H9 (cell line): ENCODE data around the gene RPL29. TPM values are rescaled to one million over a fixed set of nuclear protein-coding genes. Genes with fewer than 3 reads are reported as not detected.

ENCODE experiments used
- DNase-seq: peaks from one replicate; pipeline ENCODE4 v3.0.0-alpha.2; 2017
- H2AFZ ChIP-seq: one replicate; pipeline ENCODE4 v1.6.1; 2013; ENCODE audit warnings: mild to moderate bottlenecking, low read length, control low read depth, moderate library complexity
- H2AK5ac ChIP-seq: 2 replicates; pipeline ENCODE4 v1.6.1; 2013; ENCODE audit warnings: low read length, control low read depth, mixed read lengths; ENCODE audit not compliant: insufficient read length
- H2BK120ac ChIP-seq: one replicate; pipeline ENCODE4 v1.6.1; 2013; ENCODE audit warnings: low read depth, mild to moderate bottlenecking, low read length, control low read depth, inconsistent platforms; ENCODE audit not compliant: poor library complexity, severe bottlenecking
- H2BK12ac ChIP-seq: 2 replicates; pipeline ENCODE4 v1.6.1; 2013; ENCODE audit warnings: low read length, control low read depth, mixed read lengths, low read depth; ENCODE audit not compliant: insufficient read length
- H2BK15ac ChIP-seq: 2 replicates; pipeline ENCODE4 v1.6.1; 2013; ENCODE audit warnings: low read depth, low read length, control low read depth
- H2BK20ac ChIP-seq: one replicate; pipeline ENCODE4 v1.6.1; 2013; ENCODE audit warnings: low read depth, mild to moderate bottlenecking, low read length, control low read depth, inconsistent platforms; ENCODE audit not compliant: poor library complexity, severe bottlenecking
- H2BK5ac ChIP-seq: 2 replicates; pipeline ENCODE4 v1.6.1; 2013; ENCODE audit warnings: low read length, control low read depth, mixed read lengths; ENCODE audit not compliant: insufficient read length
- H3K14ac ChIP-seq: 2 replicates; pipeline ENCODE4 v1.6.1; 2013; ENCODE audit warnings: low read length, control low read depth; ENCODE audit not compliant: insufficient read depth
- H3K18ac ChIP-seq: 2 replicates; pipeline ENCODE4 v1.6.1; 2013; ENCODE audit warnings: low read depth, mild to moderate bottlenecking, mixed read lengths, low read length, control low read depth; ENCODE audit not compliant: insufficient read length
- H3K23ac ChIP-seq: 2 replicates; pipeline ENCODE4 v1.6.1; 2013; ENCODE audit warnings: low read length, control low read depth, mixed read lengths, low read depth; ENCODE audit not compliant: insufficient read length
- H3K23me2 ChIP-seq: 2 replicates; pipeline ENCODE4 v1.6.1; 2013; ENCODE audit warnings: low read depth, mild to moderate bottlenecking, mixed read lengths, low read length, control low read depth; ENCODE audit not compliant: insufficient read length, poor library complexity, severe bottlenecking
- H3K27ac ChIP-seq: 2 replicates; pipeline ENCODE4 v1.5.1; 2013; ENCODE audit warnings: low read length, control low read depth, mixed read lengths, low read depth; ENCODE audit not compliant: insufficient read length
- H3K27me3 ChIP-seq: 2 replicates; pipeline ENCODE4 v1.6.1; 2013; ENCODE audit warnings: low read length, control low read depth, inconsistent platforms; ENCODE audit not compliant: insufficient read depth
- H3K4ac ChIP-seq: 2 replicates; pipeline ENCODE4 v1.6.1; 2013; ENCODE audit warnings: low read depth, mild to moderate bottlenecking, control low read depth, inconsistent platforms, low read length, moderate library complexity
- H3K4me1 ChIP-seq: 2 replicates; pipeline ENCODE4 v1.6.1; 2013; ENCODE audit warnings: low read length, control low read depth, inconsistent platforms; ENCODE audit not compliant: insufficient read depth
- H3K4me2 ChIP-seq: 2 replicates; pipeline ENCODE4 v1.6.1; 2013; ENCODE audit warnings: low read length, control low read depth, mixed read lengths; ENCODE audit not compliant: insufficient read length, insufficient read depth
- H3K56ac ChIP-seq: 2 replicates; pipeline ENCODE4 v1.6.1; 2013; ENCODE audit warnings: low read depth, mild to moderate bottlenecking, mixed read lengths, low read length, control low read depth; ENCODE audit not compliant: insufficient read length
- H3K79me1 ChIP-seq: 2 replicates; pipeline ENCODE4 v1.6.1; 2013; ENCODE audit warnings: low read depth, mild to moderate bottlenecking, moderate library complexity, low read length, control low read depth, inconsistent platforms; ENCODE audit not compliant: insufficient read depth, poor library complexity, severe bottlenecking
- H3K79me2 ChIP-seq: 2 replicates; pipeline ENCODE4 v1.6.1; 2013; ENCODE audit warnings: low read length, control low read depth, inconsistent platforms; ENCODE audit not compliant: insufficient read depth
- H3K9ac ChIP-seq: 2 replicates; pipeline ENCODE4 v1.6.1; 2013; ENCODE audit warnings: low read length, control low read depth, mixed read lengths; ENCODE audit not compliant: insufficient read length; ENCODE audit errors: extremely low read depth
- H3K9me3 ChIP-seq: one replicate; pipeline ENCODE4 v1.6.1; 2013; ENCODE audit warnings: low read depth, low read length, inconsistent platforms; ENCODE audit not compliant: control insufficient read depth
- H3T11ph ChIP-seq: one replicate; pipeline ENCODE4 v1.6.1; 2013; ENCODE audit warnings: mild to moderate bottlenecking, low read length, control low read depth, inconsistent platforms
- H4K20me1 ChIP-seq: one replicate; pipeline ENCODE4 v1.6.1; 2013; ENCODE audit not compliant: control insufficient read depth, insufficient read length, insufficient read depth
- H4K5ac ChIP-seq: 2 replicates; pipeline ENCODE4 v1.6.1; 2013; ENCODE audit warnings: low read depth, mild to moderate bottlenecking, mixed read lengths, low read length, control low read depth; ENCODE audit not compliant: insufficient read length
- H4K8ac ChIP-seq: replicated peaks from 2 replicates; pipeline ENCODE4 v1.6.1; 2013; ENCODE audit warnings: low read length, control low read depth, mixed read lengths, low read depth; ENCODE audit not compliant: insufficient read length
- H4K91ac ChIP-seq: 2 replicates; pipeline ENCODE4 v1.6.1; 2013; ENCODE audit warnings: low read depth, mild to moderate bottlenecking, moderate library complexity, mixed read lengths, low read length, control low read depth; ENCODE audit not compliant: insufficient read length
- H3K27ac Mint-ChIP-seq, 3 experiments: 2 replicates in 2 of 3; 3 replicates in 1 of 3; pipeline ENCODE4 v1.8.0; 2020 to 2021; ENCODE audit warnings: mixed read lengths in 3 of 3, mild to moderate bottlenecking in 1 of 3, moderate library complexity in 1 of 3
- H3K27me3 Mint-ChIP-seq: 2 replicates; pipeline ENCODE4 v1.8.0; 2021; ENCODE audit warnings: low read depth, mild to moderate bottlenecking, moderate library complexity, mixed read lengths
- H3K36me3 Mint-ChIP-seq, 3 experiments: 2 replicates in 2 of 3; 3 replicates in 1 of 3; pipeline ENCODE4 v1.8.0; 2020 to 2021; ENCODE audit warnings: low read depth in 3 of 3, mixed read lengths in 3 of 3; ENCODE audit not compliant: insufficient read depth in 1 of 3
- H3K4me1 Mint-ChIP-seq, 2 experiments: 2 replicates each; pipeline ENCODE4 v1.8.0; 2020; ENCODE audit warnings: mixed read lengths in 2 of 2
- H3K4me3 Mint-ChIP-seq, 2 experiments: 2 replicates in 1 of 2; 3 replicates in 1 of 2; pipeline ENCODE4 v1.8.0; 2020 to 2021; ENCODE audit warnings: mild to moderate bottlenecking in 2 of 2, mixed read lengths in 2 of 2, moderate library complexity in 1 of 2
- H3K9me3 Mint-ChIP-seq, 2 experiments: 2 replicates in 1 of 2; 3 replicates in 1 of 2; pipeline ENCODE4 v1.8.0; 2020; ENCODE audit warnings: mild to moderate bottlenecking in 2 of 2, mixed read lengths in 2 of 2, moderate library complexity in 1 of 2
- CTCF ChIP-seq: fragments of 200-600 bp; sonication (generic); conservative IDR thresholded peaks from 3 replicates; pipeline ENCODE4 v1.8.0; 2021; ENCODE audit warnings: antibody characterized with exemption, mild to moderate bottlenecking
- WGBS: extraction: QIAGEN DNeasy Blood & Tissue Kit; methylation state at CpG from one replicate; pipeline ENCODE4 v1.1.7; 2013; ENCODE audit warnings: missing lambda C conversion rate, low lambda C conversion rate, mixed read lengths; ENCODE audit not compliant: insufficient read length; ENCODE audit errors: extremely low coverage; 5-methylcytosine and 5-hydroxymethylcytosine counted together
- total RNA-seq: library from RNA; stranded (reverse); gene quantifications from 2 replicates; pipeline ENCODE4 v1.2.1, GENCODE V29; 2021

The RPL29 gene
- total RNA-seq, 1 experiment from 2014 or later = 1,592 TPM

GRCh38 chr3:51948016-51948580 is 47.6 kb downstream of the RPL29 start:
- peaks cover 2% of the 10 kb centered on the region for H3K23me2 ChIP-seq
- no peak overlapping the region for H3K56ac ChIP-seq
- no peak overlapping the region for H2BK15ac ChIP-seq
- no peaks in the 10 kb centered on the region for H3K4me1 Mint-ChIP-seq
- no peaks in the 10 kb centered on the region for H3K9me3 ChIP-seq
- H3K23ac ChIP-seq = no peak overlapping the region
- H3K9ac ChIP-seq = no peak overlapping the region
- no peak overlapping the region for H2BK12ac ChIP-seq
- WGBS = no CpG with 5 or more reads among the region's 10 CpGs
- peaks cover 96% of the 10 kb centered on the region for H3K27me3 Mint-ChIP-seq
- H3K9me3 Mint-ChIP-seq = no peaks in the 10 kb centered on the region
- H3K18ac ChIP-seq = no peak overlapping the region
- no peak overlapping the region for H4K5ac ChIP-seq
- no peaks in the 10 kb centered on the region for H3K79me1 ChIP-seq
- H3K27ac ChIP-seq = no peak overlapping the region
- H2BK20ac ChIP-seq = no peak overlapping the region
- no peaks in the 10 kb centered on the region for H3K4me1 ChIP-seq
- no peak overlapping the region for H2AK5ac ChIP-seq
- H4K20me1 ChIP-seq = peaks cover 6% of the 10 kb centered on the region
- H3K79me2 ChIP-seq = no peaks in the 10 kb centered on the region
- H3K4ac ChIP-seq = no peak overlapping the region
- DNase-seq = no peak
- no peak overlapping the region for H2BK5ac ChIP-seq
- no peaks in the 10 kb centered on the region for H3K36me3 Mint-ChIP-seq
- H3K27me3 ChIP-seq = peaks cover under 1% of the 10 kb centered on the region; the same call in 1 of the 2 replicates
- no peak overlapping the region for H2AFZ ChIP-seq
- H3K14ac ChIP-seq = no peak overlapping the region
- H3T11ph ChIP-seq = no peak overlapping the region
- no peak overlapping the region for H3K4me2 ChIP-seq
- H3K4me3 Mint-ChIP-seq = no peak overlapping the region
- H4K91ac ChIP-seq = no peak overlapping the region
- no peak overlapping the region for H2BK120ac ChIP-seq
- no peak for TF ChIP-seq CTCF
- H4K8ac ChIP-seq = no peak overlapping the region
- H3K27ac Mint-ChIP-seq = no peak overlapping the region
